Body of pancreas (tissue), 4 donors: ENCODE measurements around the gene UTF1. TPM values are rescaled to one million over a fixed set of nuclear protein-coding genes. Genes with fewer than 3 reads are reported as not detected.

Source experiments
- ATAC-seq: fragments of 150-250 bp; one replicate; pipeline ENCODE4 v1.9.1; 2016
- DNase-seq, 4 donors: peaks; one replicate each; pipeline ENCODE4 v3.0.0-alpha.2; 2019
- H3K27ac ChIP-seq, 4 donors: fragments of 200-600 bp; sonication (generic); 1 replicate in 3 of 4; 2 replicates in 1 of 4; pipeline versions ENCODE4 v1.5.1 to v1.6.1; 2016 to 2019; ENCODE audit warnings: mild to moderate bottlenecking in 1 of 4, mixed read lengths in 1 of 4, moderate library complexity in 1 of 4
- H3K27me3 ChIP-seq, 2 donors: fragments of 200-600 bp; sonication (generic); one replicate each; pipeline ENCODE4 v1.6.0; 2016; ENCODE audit warnings: mild to moderate bottlenecking in 1 of 2
- H3K36me3 ChIP-seq, 2 donors: fragments of 200-600 bp; sonication (generic); replicated peaks in 1 of 2; 2 replicates each; pipeline ENCODE4 v1.5.1; 2016; ENCODE audit warnings: low read depth in 2 of 2; ENCODE audit not compliant: insufficient read depth in 1 of 2
- H3K4me1 ChIP-seq: fragments of 200-600 bp; sonication (generic); one replicate; pipeline ENCODE4 v1.6.0; 2016
- H3K4me3 ChIP-seq, 2 donors: fragments of 200-600 bp; sonication (generic); 1 replicate in 1 of 2; 2 replicates in 1 of 2; pipeline ENCODE4 v1.5.1; 2016 to 2019
- H3K9me3 ChIP-seq, 3 donors: fragments of 200-600 bp; sonication (generic); 1 replicate in 2 of 3; 2 replicates in 1 of 3; pipeline ENCODE4 v1.5.1; 2016
- POLR2A ChIP-seq, 3 donors: fragments of 450-650 bp; IDR thresholded peaks; one replicate each; pipeline ENCODE4 v1.6.1; 2016; ENCODE audit warnings: antibody characterized with exemption in 3 of 3, mild to moderate bottlenecking in 2 of 3
- WGBS, 2 donors: methylation state at CpG; one replicate each; pipeline ENCODE4 v1.1.5; 2017; 5-methylcytosine and 5-hydroxymethylcytosine counted together
- intact Hi-C: fragments of 100-400 bp; cut with DNase I; formaldehyde crosslinking; loops from one replicate; pipeline ENCODE4 v1.15.1; 2023
- total RNA-seq, 2 donors: library from RNA; depleted of rRNA; stranded (reverse); fragments of >200 nt; gene quantifications; one replicate each; pipeline ENCODE4 v1.1.0, GENCODE V29; 2016
- TF ChIP-seq, protein P1 (sequence below), 7 experiments: fragments of 450-650 bp in 4 of 7; fragments of 200-600 bp in 3 of 7; sonication (generic) in 3 of 7; IDR thresholded peaks; one replicate each; pipeline ENCODE4 v1.5.1; 2016 to 2019; ENCODE audit warnings: antibody characterized with exemption in 7 of 7

The UTF1 gene
- total RNA-seq, 2 donors from 2014 or later: not detected

GRCh38 chr10:133210398-133211140 is 19.4 kb upstream of the UTF1 start:
- intact Hi-C loops: no loop called here
- no peak for DNase-seq
- 58 to 60% methylated on average over 26 to 27 of the region's 27 CpGs for whole genome bisulfite sequencing, 2 donors
- H3K27me3 ChIP-seq: peaks cover 0 to 3% of the 10 kb centered on the region in 2 donors
- H3K4me1 ChIP-seq: no peaks in the 10 kb centered on the region
- no peak for TF ChIP-seq POLR2A (IDR thresholded peaks at IDR 0.05)
- TF ChIP-seq, protein P1, sequence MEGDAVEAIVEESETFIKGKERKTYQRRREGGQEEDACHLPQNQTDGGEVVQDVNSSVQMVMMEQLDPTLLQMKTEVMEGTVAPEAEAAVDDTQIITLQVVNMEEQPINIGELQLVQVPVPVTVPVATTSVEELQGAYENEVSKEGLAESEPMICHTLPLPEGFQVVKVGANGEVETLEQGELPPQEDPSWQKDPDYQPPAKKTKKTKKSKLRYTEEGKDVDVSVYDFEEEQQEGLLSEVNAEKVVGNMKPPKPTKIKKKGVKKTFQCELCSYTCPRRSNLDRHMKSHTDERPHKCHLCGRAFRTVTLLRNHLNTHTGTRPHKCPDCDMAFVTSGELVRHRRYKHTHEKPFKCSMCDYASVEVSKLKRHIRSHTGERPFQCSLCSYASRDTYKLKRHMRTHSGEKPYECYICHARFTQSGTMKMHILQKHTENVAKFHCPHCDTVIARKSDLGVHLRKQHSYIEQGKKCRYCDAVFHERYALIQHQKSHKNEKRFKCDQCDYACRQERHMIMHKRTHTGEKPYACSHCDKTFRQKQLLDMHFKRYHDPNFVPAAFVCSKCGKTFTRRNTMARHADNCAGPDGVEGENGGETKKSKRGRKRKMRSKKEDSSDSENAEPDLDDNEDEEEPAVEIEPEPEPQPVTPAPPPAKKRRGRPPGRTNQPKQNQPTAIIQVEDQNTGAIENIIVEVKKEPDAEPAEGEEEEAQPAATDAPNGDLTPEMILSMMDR (IDR thresholded peaks at IDR 0.05): no peak
- no peak overlapping the region for H3K4me3 ChIP-seq
- H3K9me3 ChIP-seq: no peaks in the 10 kb centered on the region
- no peaks in the 10 kb centered on the region for H3K36me3 ChIP-seq
- no peak overlapping the region for H3K27ac ChIP-seq
- no peak for ATAC-seq

DNA sequence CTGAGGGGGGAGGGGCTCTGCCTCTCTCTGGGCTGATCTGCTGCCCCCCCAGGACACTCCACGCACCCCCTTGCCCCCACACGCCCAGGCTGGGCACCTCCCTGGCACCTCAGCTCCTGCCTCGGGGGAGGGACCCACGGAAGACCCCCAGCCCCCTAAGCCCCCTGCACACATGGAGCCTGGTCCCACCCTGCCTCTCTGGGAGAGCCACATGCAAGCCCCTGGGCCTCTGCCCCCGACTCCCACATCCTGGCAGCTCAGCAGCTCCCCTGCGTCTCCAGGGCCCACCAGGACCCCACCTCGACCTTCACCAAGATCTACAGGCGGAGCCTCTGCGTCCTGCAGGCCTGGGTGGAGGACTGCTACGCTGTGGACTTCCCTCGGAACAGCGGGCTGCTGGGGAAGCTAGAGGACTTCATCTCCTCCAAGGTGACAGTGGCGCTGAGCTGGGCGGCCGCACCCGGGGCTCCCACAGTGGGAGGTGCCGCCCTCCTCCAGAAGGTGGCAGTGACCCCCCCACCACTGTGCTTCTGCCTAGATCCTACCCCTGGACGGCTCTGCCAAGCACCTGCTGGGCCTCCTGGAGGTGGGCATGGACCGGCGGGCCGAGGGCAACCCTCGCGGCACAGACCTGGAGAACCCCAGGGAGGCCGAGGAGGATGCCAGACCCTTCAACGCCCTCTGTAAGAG is 18.7 kb upstream of the UTF1 start:
- Histone ChIP-seq H3K27ac (no peak overlapping the region), H3K27me3 (peaks cover 0 to 3% of the 10 kb centered on the region in 2 donors), H3K36me3 (no peaks in the 10 kb centered on the region), H3K4me3 (no peak overlapping the region), H3K9me3 (no peaks in the 10 kb centered on the region), H3K4me1 (no peaks in the 10 kb centered on the region)
- intact Hi-C loops: no loop called here
- no peak for ATAC-seq
- TF ChIP-seq, protein P1 (IDR thresholded peaks at IDR 0.05): no peak
- no peak for TF ChIP-seq POLR2A (IDR thresholded peaks at IDR 0.05)
- WGBS, 2 donors: 54 to 63% methylated on average over 6 to 25 of the region's 25 CpGs
- DNase-seq: no peak

- no peak for TF ChIP-seq POLR2A (IDR thresholded peaks at IDR 0.05)
- TF ChIP-seq, protein P1 (IDR thresholded peaks at IDR 0.05): no peak
- no peaks in the 10 kb centered on the region for H3K36me3 ChIP-seq
- no peak overlapping the region for H3K27ac ChIP-seq
- H3K27me3 ChIP-seq: peaks cover 0 to 3% of the 10 kb centered on the region in 2 donors
- no peaks in the 10 kb centered on the region for H3K4me1 ChIP-seq
- no peak overlapping the region for H3K4me3 ChIP-seq
- WGBS, 2 donors: 65 to 72% methylated on average over 23 to 34 of the region's 34 CpGs
- no peaks in the 10 kb centered on the region for H3K9me3 ChIP-seq
- intact Hi-C loops: no loop called here
- no peak for DNase-seq
- ATAC-seq: no peak
Observed at GRCh38 chr10:133211959-133212852, 17.8 kb upstream of the UTF1 start.

DNA sequence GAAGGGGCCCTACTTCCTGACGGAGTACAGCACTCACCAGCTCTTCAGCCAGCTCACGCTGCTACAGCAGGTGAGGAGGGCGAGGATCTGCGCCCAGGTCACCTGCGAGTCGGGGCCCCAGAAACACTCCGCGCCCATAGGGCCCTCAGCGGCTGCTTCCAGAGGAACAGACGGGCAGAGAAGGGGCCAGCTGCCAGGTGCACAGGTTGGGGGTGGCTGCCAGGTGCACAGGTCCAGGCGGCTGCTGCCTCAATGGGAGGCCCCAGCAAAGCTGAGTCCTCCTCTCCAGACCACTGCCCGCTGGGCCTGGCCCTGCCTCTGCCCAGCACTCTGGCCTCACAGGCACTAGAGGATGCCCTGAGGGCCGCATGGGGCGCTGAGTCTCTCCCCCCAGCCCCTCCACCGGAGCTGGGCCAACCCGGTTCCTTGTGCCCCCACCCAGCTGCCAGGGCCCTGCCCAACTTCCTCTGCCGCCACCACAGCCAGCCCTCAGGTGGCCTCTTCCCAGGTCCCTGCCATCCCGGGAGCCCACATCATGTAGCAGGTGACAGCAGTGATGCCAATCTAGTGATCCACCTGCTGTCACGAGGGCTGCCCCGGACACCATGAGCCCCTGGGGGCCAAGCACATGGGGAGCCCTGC is 17.0 kb upstream of the UTF1 start:
- Histone ChIP-seq H3K27ac (no peak overlapping the region), H3K4me3 (no peak overlapping the region), H3K27me3 (peaks cover 0 to 3% of the 10 kb centered on the region in 2 donors), H3K9me3 (no peaks in the 10 kb centered on the region), H3K4me1 (no peaks in the 10 kb centered on the region), H3K36me3 (no peaks in the 10 kb centered on the region)
- no peak for TF ChIP-seq POLR2A (IDR thresholded peaks at IDR 0.05)
- TF ChIP-seq, protein P1 (IDR thresholded peaks at IDR 0.05): no peak
- ATAC-seq (no peak), DNase-seq (no peak)
- intact Hi-C loops: no loop called here
- WGBS, 2 donors: 52 to 96% methylated on average over 10 to 12 of the region's 20 CpGs
